Right renal pelvis (tissue), 4 donors: Measurements from ENCODE around the gene ERLEC1. TPM values are rescaled to one million over a fixed set of nuclear protein-coding genes. Genes with fewer than 3 reads are reported as not detected.
"Not testable (repeated sequence)": the region's sequence is repeated elsewhere in the genome, so short reads cannot be mapped to it uniquely, and the experiment has no call there.

Source experiments
- DNase-seq, 4 donors: peaks; one replicate each; pipeline ENCODE4 v3.0.0-alpha.2; 2013; ENCODE audit warnings: low read depth in 4 of 4, low spot score in 3 of 4, missing footprints in 1 of 4
- polyA plus RNA-seq, 4 donors: library from polyadenylated mRNA; unstranded; fragments of 120-200 nt; gene quantifications; one replicate each; pipeline ENCODE4 v1.2.1, GENCODE V29; 2013; ENCODE audit not compliant: insufficient read length in 4 of 4

ERLEC1 gene
- polyA plus RNA-seq, 4 donors = 71.0 to 84.5 (median 80.4) TPM

DNA sequence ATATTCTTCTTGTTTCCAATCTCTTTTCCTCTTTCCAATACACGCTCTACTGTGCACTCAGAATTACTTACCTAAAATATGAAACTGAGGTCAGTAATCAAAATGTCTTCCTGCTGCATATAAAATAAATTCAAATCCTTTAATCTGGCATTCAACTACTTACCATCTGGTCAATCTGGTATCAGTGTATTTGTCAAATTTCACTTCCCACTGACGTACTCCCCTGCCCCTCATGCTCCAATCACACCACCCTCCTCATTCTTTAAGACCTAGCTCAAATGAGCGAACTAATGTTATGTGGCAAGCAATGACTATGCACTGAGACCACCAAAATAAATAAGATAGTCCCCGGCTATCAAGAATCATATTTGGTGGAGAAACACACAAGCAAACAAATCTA, 6.8 kb upstream of the ERLEC1 start:
- no peak for DNase-seq

DNA sequence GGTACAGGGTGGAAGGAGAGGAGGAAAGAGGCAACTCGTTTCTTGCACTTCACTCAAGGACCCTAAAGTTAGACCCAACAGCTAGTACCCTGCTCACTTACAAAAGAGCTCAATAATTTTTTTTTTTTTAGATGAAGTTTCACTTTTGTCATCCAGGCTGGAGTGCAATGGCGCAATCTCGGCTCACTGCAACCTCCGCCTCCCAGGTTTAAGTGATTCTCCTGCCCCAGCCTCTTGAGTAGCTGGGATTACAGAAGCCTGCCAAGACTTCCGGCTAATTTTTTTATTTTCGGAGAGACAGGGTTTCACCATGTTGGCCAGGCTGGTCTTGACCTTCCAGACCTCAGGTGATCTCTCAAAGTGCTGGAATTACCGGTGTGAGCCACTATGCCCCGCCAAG, 4.2 kb upstream of the ERLEC1 start:
- no peak for DNase-seq

DNA sequence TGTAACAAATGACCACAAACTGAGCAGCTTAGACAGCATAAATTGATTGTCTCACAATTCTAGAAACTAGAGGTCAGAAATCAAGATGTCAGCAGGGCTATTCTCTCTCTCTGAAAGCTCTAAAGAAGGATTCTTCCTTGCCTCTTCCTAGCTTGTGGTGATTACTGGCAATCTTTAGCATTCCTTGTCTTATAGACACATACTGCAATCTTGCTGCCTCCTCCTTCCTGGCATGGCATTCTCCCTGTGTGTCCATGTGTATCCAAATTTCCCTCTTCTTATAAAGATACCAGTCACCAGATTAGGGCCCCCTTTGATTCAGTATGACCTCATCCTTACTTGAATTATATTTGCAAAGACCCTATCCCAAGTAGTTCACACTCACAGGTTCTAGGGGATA, 2.4 kb upstream of the ERLEC1 start:
- DNase-seq = no peak

DNA sequence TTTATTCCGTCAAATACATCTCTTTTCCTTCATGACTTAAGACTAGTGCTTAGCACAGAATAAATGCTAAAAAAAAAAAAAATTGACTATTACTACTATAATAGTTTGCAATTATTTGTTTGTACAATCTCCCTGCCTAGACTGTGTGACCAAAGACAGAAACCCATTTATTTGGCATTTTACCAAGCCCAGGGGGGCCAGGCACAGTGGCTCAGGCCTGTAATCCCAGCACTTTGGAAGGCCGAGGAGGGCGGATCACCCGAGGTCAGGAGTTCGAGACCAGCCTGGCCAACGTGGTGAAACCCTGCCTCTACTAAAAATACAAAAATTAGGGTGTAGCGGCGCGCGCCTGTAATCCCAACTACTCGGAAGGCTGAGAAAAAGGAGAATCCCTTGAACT, 1.5 kb upstream of the ERLEC1 start:
- no peak for DNase-seq

DNA sequence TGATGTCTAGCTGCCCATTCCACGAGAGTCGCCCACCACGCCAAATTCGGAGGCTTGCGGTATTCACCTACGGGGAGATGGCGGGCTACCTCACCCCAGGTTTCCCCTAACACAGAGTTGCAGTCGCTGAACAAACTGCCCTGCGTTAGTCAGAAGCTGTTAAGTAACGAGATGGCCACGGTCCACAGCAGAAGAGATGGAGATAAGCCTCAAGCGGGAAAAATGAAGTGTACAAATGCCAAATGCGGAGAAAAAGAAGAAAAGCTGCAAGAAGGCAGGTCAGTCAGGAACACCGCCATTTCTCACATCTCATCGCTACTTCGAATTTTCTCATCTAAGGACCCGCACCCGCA, 516 bp upstream of the ERLEC1 start:
- DNase-seq = peak in 2 of 4 donors; percentile 22 to 27

DNA sequence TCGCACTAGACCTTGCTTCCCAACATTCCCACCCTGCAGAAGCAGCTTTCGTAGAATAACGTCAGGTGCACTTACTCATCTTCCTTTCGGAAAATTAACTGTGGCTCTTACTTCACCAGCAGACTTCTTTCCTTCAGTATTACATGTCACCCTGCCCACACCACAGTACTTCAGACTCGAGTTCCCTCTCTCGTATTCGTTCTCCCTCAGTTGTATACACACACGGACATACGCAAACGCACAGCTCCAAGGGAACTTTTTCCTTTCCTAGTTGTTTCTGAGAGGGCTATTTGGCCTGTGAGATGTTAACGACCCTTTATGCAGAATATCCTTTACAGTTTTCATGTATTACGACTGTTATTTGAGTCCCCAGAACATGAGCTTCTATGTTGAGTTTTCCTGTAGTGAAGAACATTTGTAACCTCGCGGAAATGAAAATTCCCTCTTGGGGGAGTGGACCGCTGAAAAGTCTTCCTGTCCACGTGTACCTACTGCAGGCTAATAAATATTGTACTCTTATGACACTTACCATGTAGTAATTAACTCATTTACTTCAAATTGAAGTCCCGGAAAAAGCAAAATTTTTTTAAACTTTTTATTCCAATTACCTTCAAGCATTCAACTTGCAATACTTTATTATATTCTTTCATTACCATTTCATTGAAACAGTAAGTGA, 908 bp downstream of the ERLEC1 start:
- no peak for DNase-seq

DNA sequence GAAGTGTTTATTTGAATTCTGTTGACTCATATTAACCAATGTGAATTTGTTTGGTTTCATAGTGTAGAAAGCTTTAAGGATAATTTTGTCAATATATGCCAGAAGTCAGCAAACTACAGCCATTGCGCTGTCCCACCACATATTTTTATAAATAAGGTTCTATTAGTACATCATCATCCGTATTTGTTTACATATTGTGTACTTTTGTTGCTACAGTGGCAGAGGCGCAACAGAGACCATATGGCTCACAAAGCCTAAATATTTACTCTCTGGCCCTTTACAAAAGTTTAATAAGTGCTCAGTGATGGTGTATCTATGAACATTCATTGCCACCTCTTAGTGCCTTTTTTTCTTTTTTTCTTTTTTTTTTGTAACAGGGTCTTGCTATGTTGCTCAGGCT, 6.4 kb downstream of the ERLEC1 start:
- no peak for DNase-seq

DNA sequence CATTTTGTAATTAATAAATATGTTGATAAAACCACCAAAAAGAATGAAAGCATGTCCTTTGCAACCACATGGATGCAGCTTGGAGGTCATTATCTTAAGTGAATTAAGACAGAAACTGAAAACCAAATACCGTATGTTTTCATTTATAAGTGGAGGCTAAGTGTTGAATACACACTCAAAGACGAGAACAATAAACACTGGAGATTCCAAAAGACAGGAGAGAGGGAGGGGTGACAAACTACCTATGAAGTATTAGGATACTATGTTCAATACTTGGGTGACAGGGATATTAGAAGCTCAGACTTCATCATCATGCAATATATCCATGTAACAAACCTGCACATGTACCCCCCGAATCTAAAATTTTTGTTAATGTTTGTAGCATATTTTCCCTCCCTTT, 7.0 kb downstream of the ERLEC1 start:
- DNase-seq = no peak

DNA sequence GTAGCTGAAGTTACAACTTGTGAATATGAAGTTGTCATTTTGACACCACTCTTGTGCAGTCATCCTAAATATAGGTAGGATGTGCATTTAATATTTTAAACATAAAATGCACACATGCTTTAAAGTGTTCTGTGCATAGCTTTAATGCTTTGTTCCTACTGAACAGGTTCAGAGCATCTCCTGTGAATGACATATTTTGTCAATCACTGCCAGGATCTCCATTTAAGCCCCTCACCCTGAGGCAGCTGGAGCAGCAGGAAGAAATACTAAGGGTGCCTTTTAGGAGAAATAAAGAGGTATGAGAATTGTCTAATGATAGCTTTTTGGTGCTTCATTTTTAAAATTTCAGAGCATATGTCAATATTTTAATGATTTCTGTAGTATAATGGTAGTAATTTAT, 14.7 kb downstream of the ERLEC1 start:
- DNase-seq = no peak

DNA sequence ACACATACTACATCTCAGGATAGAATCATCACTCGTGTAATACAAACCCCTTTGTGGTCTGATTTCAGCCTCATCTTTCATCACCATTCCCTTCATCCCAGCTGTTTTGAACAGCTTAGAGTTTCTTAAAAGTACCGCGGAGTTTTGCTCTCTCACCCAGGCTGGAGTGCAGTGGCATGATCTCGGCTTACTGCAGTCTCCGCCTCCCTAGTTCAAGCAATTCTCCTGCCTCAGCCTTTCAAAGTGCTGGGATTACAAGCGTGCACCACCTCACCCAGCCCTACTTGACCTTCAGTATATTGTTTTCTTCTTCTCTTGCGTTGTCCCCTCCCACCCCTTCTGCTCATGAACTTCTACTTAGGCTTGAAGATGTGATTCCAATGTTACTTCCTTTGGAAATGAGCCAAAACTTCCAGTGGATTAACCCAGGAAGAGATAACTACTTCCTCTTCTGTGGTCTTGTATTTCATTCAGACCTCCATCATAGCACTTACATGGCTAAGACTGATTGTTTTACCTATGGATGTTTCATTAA, 15.8 kb downstream of the ERLEC1 start:
- no peak for DNase-seq

DNA sequence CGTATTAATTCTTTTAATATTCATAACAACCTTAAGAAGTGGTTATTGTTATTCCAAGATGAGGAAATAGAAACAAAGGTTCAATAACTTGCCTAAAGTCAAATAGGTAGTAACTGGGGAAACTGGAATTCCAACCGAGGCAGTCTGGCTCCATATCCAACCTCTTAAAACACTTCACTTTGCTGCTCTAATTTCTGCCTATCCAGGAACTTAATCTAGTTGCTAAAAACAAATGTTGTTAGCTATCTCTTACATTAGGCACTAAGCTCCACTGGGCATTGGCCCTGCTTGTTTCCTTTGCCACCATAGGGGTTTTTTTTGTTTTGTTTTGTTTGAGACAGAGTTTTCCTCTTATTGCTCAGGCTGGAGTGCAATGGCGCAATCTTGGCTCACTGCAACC, 24.8 kb downstream of the ERLEC1 start:
- no peak for DNase-seq

DNA sequence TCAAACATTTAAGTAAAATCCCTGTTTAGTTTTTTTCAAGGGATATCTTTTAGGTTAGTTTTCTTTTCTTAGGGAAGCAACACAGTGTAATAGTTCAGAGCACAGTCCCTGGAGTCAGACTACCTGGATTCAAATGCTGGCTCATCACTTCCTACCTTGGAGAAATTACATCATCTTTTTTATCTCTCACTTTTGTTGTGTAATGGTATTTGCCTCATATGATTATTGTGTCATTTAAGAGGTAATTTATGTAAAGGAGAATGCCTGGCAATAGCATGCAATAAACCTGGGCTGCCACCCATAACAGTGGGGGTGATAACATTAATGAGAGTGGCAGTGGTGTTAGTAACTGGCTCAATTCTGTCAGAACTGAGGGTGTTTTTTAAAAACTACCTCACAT, 26.3 kb downstream of the ERLEC1 start:
- no peak for DNase-seq

DNA sequence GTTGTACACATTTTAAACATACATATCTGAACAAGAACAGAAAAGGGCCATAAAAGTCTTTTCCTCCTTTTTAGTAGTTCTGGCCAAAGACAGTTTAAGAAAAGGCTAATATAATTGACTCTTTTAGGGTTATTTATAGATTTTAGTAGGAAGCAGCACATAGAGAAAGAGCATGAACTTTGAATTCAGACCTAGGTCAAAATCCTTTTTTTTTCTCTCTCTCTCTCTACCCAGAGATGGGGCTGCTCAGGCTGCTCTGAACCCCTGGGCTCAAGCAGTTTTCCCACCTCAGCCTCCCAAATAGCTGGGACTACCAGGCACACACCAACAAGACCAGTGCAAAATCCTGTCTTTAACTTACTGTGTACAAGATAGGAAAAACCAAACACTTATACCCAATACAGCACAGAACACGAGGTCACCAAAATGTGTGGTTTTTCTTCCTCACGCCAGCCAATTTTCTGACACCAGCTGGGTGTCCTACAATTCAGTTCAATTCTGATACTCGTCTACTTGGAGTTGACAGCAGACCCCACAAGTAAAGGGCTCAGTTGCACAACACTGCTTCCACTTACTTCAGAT, 32.1 kb downstream of the ERLEC1 start:
- no peak for DNase-seq

DNA sequence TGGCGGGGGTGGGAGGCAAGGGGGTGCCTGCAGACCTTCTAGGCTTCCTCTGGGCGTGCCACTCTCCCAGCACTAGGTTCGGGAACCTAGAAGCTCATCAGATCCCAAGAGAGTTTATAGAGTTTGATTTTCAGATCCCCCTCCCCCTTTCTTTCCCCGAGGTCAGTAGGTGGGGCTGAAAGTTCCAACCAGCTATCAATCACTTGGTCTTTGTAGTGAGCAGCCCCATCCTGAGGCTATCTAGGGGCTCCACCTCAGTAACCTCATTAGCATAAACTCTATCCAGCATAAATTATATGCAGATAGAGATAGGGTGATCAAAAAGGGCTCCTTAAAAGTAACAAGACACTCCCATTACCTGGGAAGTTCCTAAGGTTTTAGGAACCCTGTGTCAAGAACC, 32.8 kb downstream of the ERLEC1 start:
- DNase-seq = no peak

DNA sequence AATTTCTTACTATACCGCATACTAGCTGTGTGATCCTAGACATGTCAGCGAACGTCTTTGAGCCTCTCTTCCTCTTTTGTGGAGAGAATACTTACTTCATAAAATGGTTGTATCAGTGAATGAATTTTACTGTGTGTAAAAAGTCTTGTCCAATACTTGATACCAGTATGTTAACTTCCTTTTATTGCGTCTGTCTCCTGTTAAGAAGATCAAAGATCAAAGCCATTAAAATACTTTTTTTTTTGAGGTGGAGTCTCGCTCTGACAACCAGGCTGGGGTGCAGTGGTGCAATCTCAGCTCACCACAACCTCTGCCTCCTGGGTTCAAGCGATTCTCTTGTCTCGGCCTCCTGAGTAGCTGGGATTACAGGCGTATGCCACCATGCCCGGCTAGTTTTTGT, 33.2 kb downstream of the ERLEC1 start:
- no peak for DNase-seq

DNA sequence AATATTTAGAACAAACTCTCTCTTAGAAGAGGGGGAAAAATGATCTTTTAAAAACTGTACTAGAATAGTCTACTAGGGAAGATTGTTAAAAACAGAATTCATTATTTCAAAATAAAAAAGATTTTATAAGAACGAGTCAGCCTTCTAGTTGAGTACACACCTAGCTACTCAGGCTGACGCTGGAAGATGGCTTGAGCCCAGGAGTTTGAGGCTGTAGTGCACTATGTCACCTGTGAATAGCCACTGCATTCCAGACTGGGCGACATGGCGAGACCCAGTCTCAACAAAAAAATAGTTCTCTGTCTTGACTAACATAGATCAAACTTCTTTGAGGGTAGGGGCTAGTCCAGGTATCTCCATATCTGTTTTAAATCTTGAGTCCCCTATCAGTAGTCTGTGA, 33.9 kb downstream of the ERLEC1 start:
- no peak for DNase-seq

DNA sequence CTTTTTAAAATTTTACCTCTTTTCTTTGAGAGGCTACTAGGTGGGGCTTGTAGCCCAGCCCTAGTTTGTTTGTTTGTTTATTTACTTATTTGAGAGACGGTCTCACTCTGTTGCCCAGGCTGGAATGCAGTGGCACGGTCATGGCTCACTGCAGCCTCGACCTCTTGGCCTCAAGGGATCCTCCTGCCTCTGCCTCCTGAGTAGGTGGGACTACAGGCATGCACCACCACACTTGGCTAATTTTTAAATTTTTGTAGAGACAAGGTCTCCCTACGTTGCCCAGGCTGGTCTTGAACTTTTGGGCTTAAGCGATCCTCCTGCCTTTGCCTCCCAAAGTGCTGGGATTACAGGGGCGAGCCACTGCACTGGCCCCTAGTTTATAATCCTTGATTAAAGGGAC, 35.0 kb downstream of the ERLEC1 start:
- DNase-seq = no peak

DNA sequence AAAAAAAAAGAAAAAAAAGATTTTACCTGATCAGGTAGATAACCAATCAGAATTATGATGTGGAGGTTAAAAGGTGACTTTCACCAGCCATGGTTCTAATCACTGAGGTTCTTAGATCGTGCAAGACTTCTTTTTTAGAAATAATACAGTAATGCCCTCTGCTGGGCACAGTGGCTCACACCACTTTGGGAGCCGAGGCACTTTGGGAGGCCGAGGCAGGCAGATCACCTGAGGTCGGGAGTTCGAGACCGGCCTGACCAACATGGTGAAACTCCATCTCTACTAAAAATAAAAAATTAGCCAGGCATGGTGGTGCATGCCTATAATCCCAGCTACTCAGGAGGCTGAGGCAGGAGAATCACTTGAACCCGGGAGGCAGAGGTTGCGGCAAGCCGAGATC, 36.8 kb downstream of the ERLEC1 start:
- DNase-seq = not testable (repeated sequence)

DNA sequence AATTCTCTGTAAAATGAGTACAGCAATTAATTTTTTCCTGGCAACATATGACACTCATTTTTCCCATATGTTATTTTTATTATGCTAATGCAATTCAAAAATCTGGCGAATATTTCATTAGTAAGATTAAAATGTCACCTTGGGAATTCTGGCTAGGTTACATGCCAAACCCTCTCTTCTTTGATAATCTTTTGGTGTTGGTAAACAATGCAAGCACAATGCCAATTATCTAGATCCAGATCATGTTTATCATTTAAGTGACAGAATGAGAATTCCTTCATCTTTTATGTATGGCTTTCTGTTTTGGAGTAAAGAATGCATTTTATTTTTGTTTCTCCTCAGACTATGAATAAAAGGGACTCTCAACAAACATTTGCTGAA, 39.2 kb downstream of the ERLEC1 start:
- no peak for DNase-seq

DNA sequence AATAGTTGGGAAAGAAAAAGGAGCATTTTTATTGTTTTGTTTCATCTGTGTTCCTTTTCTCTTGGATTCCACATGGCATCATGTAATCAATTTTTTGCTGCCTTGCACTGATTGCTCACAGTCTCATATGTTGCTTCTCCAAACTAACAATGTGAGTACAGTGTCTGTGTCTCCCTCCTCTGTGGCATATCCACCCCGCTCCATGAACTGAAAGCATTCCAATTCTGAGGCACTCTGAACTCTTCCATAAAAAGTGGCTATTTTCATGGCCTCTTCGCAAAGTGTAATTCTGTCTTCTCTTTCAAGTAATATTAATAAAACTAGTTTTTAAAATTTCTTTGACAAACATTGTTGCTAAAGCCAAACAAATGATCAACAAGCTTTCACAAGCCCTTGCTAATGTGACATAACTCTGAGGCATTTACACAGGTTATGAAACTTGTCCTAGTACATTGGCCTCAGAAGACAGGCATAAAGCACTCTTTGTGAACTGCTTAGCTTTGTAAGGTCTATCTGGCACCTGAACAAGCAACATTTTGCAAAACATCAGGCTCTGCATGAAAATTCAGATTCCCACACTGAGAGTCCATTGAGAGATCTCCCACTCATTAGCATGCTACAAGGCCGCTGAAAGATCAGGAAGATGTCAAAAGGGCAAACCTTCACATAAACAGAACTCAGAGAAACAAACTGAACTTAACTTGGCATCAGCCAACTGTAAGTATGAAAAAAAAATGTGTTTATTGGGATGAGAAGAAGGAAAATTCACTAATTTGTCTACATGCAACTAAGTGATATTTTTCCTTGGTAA, 39.9 kb downstream of the ERLEC1 start:
- DNase-seq = no peak

DNA sequence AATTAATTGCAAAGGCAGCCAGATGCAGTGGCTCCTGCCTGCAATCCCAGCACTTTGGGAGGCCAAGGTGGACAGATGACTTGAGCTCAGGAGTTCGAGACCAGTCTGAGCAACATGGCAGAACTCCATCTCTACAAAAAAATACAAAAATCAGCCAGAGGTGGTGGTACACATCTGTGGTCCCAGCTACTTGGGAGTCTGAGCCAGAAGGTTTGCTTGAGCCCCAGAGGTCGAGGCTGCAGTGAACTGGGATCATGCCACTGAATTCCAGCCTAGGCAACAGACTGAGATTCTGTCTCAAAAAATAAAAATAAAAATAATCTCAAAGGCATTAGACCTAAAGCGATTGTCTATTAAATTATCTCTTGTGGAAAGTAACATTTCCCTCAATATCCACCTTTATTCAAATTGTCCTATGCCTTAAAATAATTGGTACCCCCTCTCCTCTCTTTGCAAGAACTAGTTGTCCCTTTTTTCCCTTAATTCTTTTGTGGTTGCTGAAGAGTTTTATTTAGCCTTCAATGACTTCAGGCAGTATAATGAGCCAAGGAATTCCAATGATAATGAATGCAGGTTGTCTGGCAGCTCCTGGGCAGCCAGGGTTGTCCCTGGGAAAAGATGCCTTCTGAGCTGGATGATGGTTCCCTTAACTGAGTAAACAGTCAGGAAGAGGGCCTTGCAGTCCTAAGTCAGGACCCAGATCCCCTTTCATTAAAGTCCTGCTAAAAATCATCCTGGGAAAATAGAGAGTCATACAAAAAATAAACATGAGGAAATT, 40.7 kb downstream of the ERLEC1 start:
- DNase-seq = no peak
